Thoracic aorta (tissue), 2 donors: ENCODE data around the gene CAMSAP2. TPM values are rescaled to one million over a fixed set of nuclear protein-coding genes. Genes with fewer than 3 reads are reported as not detected.
A peak's percentile ranks its signal among the peaks of the same experiment; 100 is the strongest.

ENCODE experiments used
- ATAC-seq: fragments of 150-250 bp; one replicate; pipeline ENCODE4 v1.8.0; 2017; ENCODE audit warnings: low read depth; ENCODE audit not compliant: insufficient number of reproducible peaks, low FRiP score
- DNase-seq: peaks from one replicate; pipeline ENCODE4 v3.0.0-alpha.2; 2020; ENCODE audit warnings: low spot score
- H3K27ac ChIP-seq, 2 donors: fragments of 200-600 bp; sonication (generic); 1 replicate in 1 of 2; 2 replicates in 1 of 2; pipeline ENCODE4 v1.5.1; 2016; ENCODE audit warnings: mild to moderate bottlenecking in 2 of 2, moderate library complexity in 2 of 2
- H3K27me3 ChIP-seq: fragments of 200-600 bp; sonication (generic); replicated peaks from 2 replicates; pipeline ENCODE4 v1.6.0; 2016; ENCODE audit warnings: mild to moderate bottlenecking; ENCODE audit not compliant: insufficient read depth
- H3K36me3 ChIP-seq: fragments of 200-600 bp; sonication (generic); one replicate; pipeline ENCODE4 v1.5.1; 2016
- H3K4me1 ChIP-seq, 2 donors: fragments of 200-600 bp; sonication (generic); 1 replicate in 1 of 2; 2 replicates in 1 of 2; pipeline versions ENCODE4 v1.5.1 to v1.6.0; 2016; ENCODE audit warnings: low read depth in 2 of 2, mild to moderate bottlenecking in 1 of 2; ENCODE audit not compliant: control insufficient read depth in 1 of 2
- H3K4me3 ChIP-seq: fragments of 200-600 bp; sonication (generic); 2 replicates; pipeline ENCODE4 v1.5.1; 2016; ENCODE audit warnings: mild to moderate bottlenecking
- H3K9me3 ChIP-seq: fragments of 200-600 bp; sonication (generic); 2 replicates; pipeline ENCODE4 v1.5.1; 2016
- total RNA-seq, 2 donors: library from RNA; depleted of rRNA; stranded (reverse); fragments of >200 nt; gene quantifications; one replicate each; pipeline versions ENCODE4 v1.1.0 to v1.2.3, GENCODE V29; 2016
- TF ChIP-seq, protein P1 (sequence below): fragments of 200-600 bp; sonication (generic); IDR thresholded peaks from one replicate; pipeline ENCODE4 v1.5.1; 2019; ENCODE audit warnings: antibody characterized with exemption

Gene CAMSAP2
- total RNA-seq, 2 donors from 2014 or later = 46.4 to 60.7 TPM

DNA sequence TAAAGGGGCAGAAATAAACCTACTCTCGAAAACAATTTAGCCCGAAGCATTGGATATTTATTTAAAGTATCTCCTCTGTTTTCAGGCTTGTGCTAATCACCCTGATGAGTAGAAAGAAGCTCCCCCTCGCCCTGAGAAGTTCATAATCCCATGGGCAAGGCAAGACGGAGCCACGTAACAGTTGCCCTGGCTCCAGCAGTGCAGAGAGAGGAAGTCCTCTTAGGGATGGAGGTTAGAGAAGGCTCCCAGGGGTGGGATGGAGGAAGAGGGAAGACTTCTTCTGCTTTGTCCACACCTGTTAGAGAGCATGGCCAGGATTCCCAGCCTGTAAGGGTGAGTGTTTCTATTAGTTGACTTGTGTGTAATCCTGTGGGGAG, 130.7 kb downstream of the CAMSAP2 start:
- ATAC-seq = no peak
- Histone ChIP-seq H3K27me3 (no peaks in the 10 kb centered on the region), H3K4me3 (no peak overlapping the region), H3K9me3 (no peaks in the 10 kb centered on the region), H3K36me3 (no peaks in the 10 kb centered on the region), H3K27ac (no peak overlapping the region), H3K4me1 (peaks cover 11% of the 10 kb centered on the region in 2 donors)
- TF ChIP-seq, protein P1, sequence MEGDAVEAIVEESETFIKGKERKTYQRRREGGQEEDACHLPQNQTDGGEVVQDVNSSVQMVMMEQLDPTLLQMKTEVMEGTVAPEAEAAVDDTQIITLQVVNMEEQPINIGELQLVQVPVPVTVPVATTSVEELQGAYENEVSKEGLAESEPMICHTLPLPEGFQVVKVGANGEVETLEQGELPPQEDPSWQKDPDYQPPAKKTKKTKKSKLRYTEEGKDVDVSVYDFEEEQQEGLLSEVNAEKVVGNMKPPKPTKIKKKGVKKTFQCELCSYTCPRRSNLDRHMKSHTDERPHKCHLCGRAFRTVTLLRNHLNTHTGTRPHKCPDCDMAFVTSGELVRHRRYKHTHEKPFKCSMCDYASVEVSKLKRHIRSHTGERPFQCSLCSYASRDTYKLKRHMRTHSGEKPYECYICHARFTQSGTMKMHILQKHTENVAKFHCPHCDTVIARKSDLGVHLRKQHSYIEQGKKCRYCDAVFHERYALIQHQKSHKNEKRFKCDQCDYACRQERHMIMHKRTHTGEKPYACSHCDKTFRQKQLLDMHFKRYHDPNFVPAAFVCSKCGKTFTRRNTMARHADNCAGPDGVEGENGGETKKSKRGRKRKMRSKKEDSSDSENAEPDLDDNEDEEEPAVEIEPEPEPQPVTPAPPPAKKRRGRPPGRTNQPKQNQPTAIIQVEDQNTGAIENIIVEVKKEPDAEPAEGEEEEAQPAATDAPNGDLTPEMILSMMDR = no peak
- no peak for DNase-seq

DNA sequence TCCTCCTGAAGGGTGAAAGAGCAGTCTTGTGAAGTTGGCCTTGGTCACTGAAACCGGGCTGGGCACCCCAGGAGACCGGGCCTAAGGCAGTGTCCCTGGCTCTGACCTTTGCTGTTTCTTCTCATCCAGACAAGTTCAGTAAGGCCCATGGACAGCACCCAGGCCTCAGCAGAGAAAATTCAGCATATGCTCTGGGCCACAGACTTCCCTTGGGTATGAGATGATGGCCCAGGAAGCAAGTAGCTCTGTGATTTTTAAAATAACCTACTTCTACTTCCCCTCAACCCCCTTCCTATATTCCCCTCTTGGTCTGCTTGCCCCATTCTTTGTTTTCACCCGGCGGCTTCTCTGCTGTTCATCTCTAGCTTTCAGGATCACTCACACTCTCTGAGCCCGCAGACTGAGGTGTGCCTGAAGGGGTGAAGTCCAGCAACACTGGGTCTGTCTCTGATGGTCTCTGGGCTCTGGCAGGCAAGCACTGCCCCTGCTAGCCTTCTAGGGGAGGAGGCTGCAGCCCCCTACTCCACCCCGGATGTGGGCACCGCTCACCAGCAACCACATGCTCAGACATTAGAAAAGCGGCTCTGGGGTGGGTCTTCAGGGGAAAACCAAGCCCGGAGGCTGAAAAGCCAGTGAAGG, 131.2 kb downstream of the CAMSAP2 start:
- DNase-seq = no peak
- TF ChIP-seq, protein P1 = no peak
- H3K27me3 ChIP-seq = no peaks in the 10 kb centered on the region

DNA sequence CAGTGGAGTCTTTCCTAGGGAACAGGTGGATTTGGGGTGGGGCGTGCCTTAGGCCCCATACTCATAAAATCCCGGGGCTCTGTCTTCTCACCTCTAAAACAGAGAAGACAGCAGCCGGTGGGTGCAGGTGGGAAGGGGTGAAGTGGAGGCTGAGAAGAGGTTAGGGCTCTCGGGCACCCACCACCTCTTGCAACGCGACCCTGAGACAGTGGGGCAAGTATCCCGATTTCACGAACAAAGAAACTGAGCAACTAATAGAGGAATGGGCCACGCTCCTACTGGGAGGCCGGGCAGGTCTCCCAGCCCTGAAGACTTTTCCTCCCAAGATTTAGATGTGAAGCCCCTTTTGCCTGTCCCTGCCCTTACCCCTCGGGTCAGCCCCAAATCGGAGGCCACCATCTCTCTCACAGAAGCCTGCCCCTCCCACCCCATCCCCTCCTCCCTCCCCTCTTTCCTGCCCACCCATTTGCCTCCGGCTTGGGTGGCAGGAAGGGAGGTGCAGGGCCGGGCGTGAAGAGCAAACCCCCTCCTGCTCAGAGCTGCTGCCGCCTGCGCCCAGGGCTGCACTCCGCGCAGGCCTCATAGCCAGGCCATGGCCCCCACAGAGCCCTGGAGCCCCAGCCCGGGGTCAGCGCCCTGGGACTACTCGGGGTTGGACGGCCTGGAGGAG, 133.9 kb downstream of the CAMSAP2 start, which contains the start of gene GPR25:
GPR25 (plus strand) TSS at position 536 of the 670 bp plus-strand sequence; CDS start at position 593, 57 bp downstream.
- no peaks in the 10 kb centered on the region for H3K36me3 ChIP-seq
- TF ChIP-seq, protein P1 = no peak
- H3K9me3 ChIP-seq = no peaks in the 10 kb centered on the region
- peaks cover 11% of the 10 kb centered on the region in 2 donors for H3K4me1 ChIP-seq
- H3K4me3 ChIP-seq = peak within 1 kb of the TSS; percentile 67
- DNase-seq (no peak), ATAC-seq (no peak)
- H3K27me3 ChIP-seq = no peaks in the 10 kb centered on the region
- H3K27ac ChIP-seq = no peak within 1 kb of the TSS

More for the DNA sequence above, 131.2 kb downstream of the CAMSAP2 start:
- Histone ChIP-seq H3K4me1 (peaks cover 11% of the 10 kb centered on the region in 2 donors), H3K27ac (no peak overlapping the region), H3K9me3 (no peaks in the 10 kb centered on the region), H3K36me3 (no peaks in the 10 kb centered on the region), H3K4me3 (no peak overlapping the region)
- ATAC-seq = no peak

DNA sequence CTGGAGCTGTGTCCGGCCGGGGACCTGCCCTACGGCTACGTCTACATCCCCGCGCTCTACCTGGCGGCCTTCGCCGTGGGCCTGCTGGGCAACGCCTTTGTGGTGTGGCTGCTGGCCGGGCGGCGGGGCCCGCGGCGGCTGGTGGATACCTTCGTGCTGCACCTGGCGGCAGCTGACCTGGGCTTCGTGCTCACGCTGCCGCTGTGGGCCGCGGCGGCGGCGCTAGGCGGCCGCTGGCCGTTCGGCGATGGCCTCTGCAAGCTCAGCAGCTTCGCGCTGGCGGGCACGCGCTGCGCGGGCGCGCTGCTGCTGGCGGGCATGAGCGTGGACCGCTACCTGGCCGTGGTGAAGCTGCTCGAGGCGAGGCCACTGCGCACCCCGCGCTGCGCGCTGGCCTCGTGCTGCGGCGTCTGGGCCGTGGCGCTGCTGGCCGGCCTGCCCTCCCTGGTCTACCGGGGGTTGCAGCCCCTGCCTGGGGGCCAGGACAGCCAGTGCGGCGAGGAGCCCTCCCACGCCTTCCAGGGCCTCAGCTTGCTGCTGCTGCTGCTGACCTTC, 134.5 kb downstream of the CAMSAP2 start:
- Histone ChIP-seq H3K4me1 (peaks cover 11% of the 10 kb centered on the region in 2 donors), H3K36me3 (no peaks in the 10 kb centered on the region), H3K4me3 (peak overlapping the region; percentile 67), H3K9me3 (no peaks in the 10 kb centered on the region), H3K27me3 (no peaks in the 10 kb centered on the region), H3K27ac (no peak overlapping the region)
- DNase-seq = no peak
- no peak for ATAC-seq
- TF ChIP-seq, protein P1 = no peak

DNA sequence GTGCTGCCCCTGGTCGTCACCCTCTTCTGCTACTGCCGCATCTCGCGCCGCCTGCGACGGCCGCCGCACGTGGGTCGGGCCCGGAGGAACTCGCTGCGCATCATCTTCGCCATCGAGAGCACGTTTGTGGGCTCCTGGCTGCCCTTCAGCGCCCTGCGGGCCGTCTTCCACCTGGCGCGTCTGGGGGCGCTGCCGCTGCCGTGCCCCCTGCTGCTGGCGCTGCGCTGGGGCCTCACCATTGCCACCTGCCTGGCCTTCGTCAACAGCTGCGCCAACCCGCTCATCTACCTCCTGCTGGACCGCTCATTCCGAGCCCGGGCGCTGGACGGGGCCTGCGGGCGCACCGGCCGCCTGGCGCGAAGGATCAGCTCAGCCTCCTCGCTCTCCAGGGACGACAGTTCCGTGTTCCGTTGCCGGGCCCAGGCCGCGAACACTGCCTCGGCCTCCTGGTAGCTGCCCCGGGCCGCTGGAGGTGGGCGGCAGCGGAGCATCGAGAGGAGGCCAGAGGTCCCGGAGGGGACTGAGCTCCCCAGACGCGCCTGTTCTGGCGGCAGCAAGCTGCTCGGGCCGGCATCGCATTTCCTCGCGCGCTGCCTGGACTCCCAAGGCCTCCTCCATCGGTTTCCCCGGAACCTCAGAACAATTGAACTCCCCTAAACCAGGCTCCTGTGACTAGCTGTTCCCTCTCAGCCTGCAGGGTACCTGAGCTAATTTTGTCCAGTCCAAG, 135.1 kb downstream of the CAMSAP2 start:
- DNase-seq = no peak
- Histone ChIP-seq H3K27ac (no peak overlapping the region), H3K9me3 (no peaks in the 10 kb centered on the region), H3K36me3 (no peaks in the 10 kb centered on the region), H3K27me3 (no peaks in the 10 kb centered on the region), H3K4me3 (peak overlapping the region; percentile 67), H3K4me1 (peaks cover 11% of the 10 kb centered on the region in 2 donors)
- no peak for ATAC-seq
- TF ChIP-seq, protein P1 = no peak
